Right forelimb (tissue), 1 donor: Measurements from ENCODE around the gene CDC45.

Experiments used
- DNase-seq: peaks from one replicate; pipeline ENCODE4 v3.0.0-alpha.2; 2018

The CDC45 gene

DNA sequence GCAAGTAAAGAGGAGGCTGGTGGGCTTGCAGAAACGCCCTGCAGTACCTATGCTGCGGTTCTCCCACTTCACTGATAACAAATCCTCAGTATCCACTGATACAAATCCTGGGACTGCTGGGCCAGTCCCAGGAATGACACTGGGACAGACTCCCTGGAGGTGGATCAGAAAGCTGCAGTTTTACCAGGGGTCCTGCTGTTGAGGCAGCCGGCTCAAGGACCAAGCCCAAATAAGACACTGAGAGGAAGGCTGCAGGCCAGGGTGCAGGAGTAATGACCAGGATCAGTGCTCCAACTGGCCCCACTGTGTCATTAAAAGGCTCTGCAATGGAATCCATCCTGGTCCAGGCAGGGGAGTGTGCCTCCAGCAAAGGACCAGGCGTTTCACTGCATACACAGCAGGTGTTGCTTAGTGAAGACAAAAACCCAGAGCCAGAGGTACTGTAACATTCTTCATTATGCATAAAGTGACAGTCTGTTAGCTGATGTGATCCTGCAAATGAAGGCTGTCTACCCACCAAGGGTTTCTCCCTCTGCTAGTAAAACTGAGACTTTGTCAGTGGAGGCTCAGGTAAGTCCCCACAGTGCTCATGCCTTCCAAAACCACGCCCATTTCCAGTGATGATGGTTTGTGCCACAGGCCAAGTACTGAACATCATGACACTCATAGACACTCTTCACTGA, 30.8 kb upstream of the CDC45 start:
- no peak for DNase-seq

DNA sequence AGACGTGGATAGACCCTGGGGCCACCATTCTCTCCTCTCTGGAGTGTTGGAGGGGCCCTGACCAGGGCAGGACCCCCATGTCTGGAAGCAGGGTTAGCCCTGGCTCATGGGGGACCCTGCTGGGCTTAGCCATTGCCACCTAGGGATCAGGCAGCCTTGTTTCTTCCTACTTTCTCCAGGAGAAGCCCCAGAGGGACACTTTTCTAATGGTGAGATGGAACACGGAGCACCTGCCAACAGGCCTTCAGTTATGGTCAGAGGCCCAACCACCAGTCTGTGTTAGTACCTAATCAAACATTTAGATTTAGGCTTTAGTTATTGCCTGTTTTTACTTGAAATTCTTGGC, 30.3 kb upstream of the CDC45 start:
- no peak for DNase-seq

DNA sequence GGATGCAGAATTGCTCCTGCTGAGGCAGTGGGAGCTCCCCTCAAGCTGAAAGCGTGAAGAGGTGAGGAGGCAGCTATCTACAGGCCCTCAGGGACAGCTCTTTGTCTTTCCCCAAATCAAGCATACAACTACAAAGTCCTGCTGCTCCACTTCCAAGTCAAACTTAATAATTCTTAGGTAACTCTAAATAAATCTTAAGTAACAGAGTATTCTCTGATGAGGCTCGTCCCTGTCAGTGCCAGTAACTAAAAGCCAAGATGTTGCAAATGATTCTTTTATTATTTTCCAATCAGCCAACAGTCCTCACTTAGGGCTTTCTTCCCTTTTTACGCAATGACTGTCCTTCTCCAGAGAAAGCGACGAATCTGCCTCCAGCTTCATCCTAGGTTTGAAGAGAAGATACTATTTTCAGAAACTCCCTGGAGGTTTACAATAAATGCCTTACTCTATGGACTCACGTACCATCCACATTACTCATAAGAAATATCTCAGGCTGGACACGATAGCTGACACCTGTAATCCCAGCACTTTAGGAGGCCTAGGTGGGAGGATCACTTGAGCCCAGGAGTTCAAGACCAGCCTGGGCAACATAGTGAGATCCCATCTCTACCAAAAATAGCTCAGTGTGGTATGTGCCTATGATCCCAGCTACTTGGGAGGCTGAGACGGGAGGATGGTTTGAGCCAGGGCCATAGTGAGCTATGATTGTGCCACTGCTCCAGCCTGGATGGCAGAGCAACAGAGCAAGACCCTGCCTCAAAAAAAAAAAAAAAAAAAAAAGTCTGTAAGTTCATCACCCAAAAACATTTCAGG, 29.2 kb upstream of the CDC45 start:
- DNase-seq, result no peak

DNA sequence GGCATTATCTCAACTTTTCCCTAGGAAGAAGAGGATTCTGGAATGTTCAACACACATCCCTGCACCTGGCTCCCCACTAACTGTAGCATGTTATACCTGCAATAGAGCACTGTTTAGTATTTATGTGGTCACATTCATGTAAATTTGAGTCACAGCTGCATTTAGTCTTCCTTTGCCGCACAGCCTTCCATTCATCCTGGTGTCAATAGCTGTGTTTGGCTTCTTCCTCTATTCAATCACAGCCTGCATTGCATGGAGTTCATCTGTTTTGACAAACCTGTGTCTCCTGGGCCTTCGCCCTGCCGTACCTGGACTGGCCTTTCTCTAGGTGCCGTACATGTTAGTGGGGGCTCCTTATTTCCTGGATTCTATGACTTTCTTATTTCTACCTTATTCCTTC, 28.1 kb upstream of the CDC45 start:
- no peak for DNase-seq

DNA sequence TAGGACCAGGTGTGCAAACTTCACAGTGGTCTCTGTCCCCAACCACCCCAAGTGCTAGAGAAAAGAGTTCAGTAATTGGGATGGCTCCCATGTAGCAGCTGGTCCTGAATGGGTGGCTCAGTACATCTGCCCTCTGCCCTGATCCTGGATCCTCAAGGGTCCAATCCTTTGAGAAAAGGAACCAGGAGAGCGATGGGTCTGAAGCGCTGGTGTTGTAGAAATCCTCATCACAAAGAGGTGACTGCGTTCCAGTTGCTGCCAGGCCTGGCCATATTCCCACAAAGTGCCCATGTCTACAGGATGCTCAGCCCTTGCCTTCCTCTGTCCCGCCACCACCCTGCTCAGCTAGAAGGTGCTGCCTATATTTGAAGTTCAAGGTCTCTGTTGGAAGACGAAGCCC, 26.0 kb upstream of the CDC45 start:
- no peak for DNase-seq

- no peak for DNase-seq
These were observed 25.6 kb upstream of the CDC45 start for GRCh38 chr22:19454156-19454555.

DNA sequence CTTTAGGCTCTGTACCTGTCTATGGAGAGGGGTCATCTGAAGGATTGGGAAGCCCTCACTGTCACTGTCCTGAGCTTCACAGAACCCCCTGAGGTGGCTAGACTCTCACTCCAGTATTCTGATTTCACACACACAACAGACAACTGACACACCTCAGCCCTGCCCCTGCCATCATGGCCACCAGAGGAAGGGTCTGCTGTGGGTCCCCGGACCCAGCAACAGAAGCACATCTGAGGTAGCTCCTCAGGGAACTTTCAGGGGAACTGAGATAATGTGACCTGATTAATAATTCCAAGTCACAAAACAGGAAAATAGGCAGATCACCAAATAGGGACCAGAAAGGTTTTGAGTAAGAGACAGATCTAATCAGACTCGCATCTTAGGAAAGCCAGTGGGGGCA, 24.7 kb upstream of the CDC45 start:
- no peak for DNase-seq

DNA sequence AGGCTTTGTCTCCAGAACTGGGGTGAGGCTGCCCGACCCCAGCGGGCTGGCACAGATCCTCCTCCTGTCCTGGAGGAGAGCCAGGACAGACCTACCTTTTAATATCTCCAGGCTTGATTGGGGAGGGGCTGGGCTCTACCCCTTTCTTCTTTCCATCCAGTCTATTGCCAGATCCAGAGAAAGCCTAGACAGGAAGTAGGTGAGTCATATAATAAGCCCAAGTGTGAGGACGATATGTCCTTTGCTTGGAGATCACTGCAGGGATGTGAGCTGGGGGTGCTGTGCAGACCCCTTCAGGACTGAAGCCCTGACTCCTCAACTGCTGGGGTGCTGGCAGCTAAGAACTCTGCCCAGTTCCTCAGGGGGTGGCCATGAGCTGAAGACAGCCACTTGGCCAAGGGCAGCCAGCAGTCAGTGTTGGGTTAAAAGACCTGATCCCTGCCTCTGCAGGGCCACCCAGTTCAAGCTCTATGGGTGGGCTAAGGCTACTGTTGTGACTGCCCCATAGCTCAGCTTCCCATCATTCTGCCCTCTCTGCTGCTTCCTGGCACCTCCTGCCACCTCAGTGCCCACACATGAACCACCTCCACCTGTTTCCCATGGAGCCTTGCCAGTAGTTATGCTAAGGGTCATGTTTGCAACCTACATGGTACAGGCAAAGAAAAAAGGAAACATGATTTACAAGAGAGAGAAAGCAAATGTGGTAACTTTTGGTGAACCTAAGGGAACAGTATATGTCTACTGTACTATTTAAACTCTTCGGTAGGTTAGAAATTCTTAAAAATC, 23.9 kb upstream of the CDC45 start:
- DNase-seq, result no peak

- no peak for DNase-seq
These were observed 23.2 kb upstream of the CDC45 start for GRCh38 chr22:19456541-19456940.

DNA sequence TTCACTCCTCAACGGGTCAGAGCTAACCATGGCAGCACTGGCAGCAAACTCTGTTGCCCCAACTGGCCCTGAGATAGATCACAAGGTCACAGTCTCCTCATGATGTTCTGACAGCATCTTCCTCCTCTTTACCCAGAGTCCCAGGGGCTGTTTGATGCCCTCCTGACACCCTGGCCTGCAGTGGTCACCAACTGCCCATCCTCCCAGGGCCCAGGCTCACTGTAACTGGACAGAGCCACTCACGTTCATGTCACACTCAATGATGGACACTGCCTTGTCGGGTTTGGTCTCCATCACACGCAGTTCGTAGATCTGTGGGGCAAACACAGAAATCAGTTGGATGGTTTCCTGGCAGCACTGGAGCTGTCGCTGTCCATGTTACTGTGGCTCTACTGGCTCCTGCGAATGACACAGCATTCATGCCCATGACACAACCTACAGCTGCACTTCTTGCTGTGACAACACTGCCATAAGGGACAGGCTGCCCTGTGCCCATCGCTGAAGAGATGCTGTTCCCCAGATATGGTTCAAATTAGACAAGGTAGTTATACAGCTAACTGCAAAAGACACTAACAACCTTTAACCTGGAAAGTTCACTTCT, 21.8 kb upstream of the CDC45 start:
- no peak for DNase-seq

DNA sequence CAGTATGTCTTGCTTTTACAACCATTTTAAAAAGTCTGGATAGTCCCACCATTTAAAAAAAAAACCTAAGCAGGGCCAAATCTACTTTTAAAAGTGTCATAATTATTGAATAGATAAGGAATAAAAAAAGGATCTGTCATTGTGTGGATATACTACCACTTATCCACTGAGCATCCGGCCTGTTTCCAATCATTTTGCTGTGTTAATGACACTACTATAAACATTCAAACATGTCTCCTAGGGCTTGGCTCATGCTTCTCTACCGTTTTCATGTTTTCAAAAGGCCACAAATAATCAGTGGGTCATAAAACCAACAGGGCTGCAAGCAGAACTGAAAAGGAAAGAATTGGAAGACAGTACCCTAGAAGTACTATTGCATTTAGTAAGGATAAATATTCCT, 19.7 kb upstream of the CDC45 start:
- no peak for DNase-seq

DNA sequence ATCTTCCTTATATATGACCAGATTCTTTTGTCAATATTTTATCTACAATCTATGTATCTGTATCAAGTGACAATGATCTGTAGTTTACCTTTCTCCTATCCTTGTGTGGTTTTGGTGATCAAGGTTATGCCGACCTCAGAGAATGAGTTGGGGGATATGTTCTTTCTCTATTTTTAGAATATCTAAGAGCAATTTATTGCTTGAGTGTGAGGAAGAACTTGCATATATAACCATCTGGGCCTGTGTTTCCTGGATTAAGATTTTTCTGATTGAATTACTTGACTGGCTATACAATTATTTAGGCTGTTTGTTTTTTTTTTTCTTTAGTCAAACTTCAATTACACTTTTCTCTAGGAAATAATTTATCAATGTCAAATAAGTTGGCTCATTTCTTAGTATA, 18.2 kb upstream of the CDC45 start:
- DNase-seq, result no peak

GRCh38 chr22:19463008-19463407, 16.7 kb upstream of the CDC45 start:
- no peak for DNase-seq

DNA sequence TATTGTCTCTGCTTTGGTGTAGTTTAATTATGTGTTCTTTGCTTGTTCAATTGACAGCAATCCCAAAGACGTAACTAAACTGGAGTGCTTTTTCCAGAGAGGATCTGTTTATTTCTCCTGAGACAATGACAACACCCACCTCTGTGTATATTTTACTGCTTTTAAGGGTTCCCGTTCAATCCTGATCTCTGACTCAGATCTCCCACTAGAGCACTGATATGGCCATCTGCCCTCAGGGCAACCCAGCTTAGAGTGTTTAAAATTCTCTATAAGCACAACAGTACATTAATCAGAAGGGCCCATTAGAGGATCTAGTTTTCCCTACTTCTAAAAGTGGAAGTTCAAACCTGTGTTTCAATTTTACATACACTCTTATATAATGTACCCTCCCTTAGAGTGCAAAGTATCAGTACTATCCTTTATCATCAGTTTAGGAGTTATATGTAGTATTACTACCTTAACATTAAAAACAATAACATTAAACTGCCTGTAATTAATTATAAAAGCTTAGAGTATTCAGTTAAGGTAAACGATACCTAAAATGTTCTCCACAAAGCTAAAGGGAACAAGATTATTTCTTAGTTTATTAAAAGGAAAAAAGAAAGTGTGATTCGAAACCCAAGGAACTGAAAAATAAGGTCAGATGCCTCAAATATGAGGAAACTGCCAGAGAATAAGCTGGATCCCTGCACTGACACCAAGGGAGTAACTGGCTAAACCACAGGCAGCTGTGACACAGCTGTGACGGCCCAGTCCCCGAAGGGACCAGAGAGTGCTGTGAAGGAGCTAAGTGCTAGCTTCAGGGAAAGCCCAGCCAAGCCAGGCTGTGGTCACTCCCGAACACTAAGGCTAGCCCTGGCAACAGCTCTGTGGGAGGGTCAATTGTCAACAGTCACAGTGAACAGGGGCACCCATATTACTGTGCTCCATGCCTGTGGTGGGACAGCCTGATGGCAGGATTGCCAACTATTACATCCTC, 15.9 kb upstream of the CDC45 start:
- no peak for DNase-seq

GRCh38 chr22:19464546-19464945, 15.2 kb upstream of the CDC45 start:
- DNase-seq, result no peak

DNA sequence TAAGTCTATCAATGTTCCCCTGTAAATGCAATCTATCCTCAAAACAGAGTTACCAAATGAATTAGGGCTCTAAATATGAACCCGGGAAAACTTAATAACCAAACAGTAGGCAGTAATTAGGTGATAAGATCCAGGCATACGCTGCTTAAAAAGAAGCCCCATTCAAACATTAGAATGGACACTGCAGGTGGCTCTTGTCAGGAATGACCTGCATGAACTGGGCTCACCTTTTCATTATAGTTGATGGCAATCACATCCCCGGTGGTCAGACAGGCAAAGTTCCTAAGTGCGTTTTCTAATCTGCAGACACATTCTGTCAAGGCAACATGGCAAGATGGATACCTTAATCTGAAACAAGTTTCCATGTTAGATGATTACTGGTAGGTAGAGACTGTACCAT, 14.7 kb upstream of the CDC45 start:
- DNase-seq, result no peak

DNA sequence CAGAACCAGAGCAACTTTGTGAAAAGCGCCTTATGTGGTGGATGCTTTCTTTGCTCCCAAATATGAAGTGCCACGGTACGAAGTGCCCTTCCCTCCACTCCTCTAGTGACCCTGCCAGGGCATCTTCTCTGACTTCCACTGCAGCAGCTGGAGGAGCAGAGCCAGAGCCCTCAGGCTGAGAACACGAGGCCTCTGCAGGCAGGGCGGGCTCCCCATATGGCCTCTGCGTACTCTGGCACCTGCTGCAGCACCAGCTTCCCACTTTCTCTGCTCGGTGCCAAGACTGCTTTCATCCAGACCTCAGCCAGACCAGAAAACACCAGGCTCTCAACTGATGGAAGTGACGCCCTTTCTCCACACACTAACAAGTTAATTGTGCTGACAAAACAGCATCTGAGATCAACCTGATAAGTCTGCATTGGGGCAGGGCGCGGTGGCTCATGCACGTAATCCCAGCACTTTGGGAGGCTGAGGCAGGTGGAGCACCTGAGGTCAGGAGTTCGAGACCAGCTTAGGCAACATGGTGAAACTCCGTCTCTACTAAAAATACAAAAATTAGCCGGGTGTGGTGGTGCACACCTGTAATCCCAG, 13.5 kb upstream of the CDC45 start:
- DNase-seq, result no peak

GRCh38 chr22:19466848-19467752, 12.6 kb upstream of the CDC45 start:
- DNase-seq, result no peak

GRCh38 chr22:19467912-19468311, 11.8 kb upstream of the CDC45 start:
- no peak for DNase-seq

GRCh38 chr22:19469421-19469820, 10.3 kb upstream of the CDC45 start:
- DNase-seq, result no peak

DNA sequence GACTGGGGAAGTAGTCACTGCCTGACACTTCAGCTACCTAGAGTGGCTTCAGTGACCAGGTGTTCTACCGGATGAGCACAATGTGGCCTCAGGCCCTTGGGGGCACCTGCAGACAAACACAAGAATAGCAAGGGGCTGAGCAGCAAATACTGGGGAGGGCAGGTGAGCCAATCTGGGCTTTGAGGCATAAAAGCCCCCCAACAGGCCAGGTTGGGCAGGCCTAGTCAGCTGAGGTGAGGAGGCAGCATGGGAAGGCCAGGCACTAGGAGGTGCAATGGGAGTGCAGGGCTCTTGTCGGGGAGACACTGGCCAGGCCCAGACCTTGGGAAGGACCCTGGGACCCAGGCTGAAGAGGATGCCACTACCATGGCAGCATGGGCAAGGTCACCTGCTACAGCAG, 9.7 kb upstream of the CDC45 start:
- DNase-seq, result no peak
